Retinal pigment epithelial cell (primary cell): ENCODE measurements around the gene PIPOX.

Experiments used
- DNase-seq: peaks from one replicate; pipeline ENCODE4 v3.0.0-alpha.2; 2010; ENCODE audit warnings: low read depth
- H3K4me3 ChIP-seq: 2 replicates; pipeline ENCODE4 v1.5.1; 2011; ENCODE audit warnings: mild to moderate bottlenecking, low read length, control low read depth, moderate library complexity
- TF ChIP-seq, protein P1 (sequence below): conservative IDR thresholded peaks from 2 replicates; pipeline ENCODE4 v1.5.1; 2011; ENCODE audit warnings: low read depth, low read length, control low read depth, inconsistent platforms

The PIPOX gene

DNA sequence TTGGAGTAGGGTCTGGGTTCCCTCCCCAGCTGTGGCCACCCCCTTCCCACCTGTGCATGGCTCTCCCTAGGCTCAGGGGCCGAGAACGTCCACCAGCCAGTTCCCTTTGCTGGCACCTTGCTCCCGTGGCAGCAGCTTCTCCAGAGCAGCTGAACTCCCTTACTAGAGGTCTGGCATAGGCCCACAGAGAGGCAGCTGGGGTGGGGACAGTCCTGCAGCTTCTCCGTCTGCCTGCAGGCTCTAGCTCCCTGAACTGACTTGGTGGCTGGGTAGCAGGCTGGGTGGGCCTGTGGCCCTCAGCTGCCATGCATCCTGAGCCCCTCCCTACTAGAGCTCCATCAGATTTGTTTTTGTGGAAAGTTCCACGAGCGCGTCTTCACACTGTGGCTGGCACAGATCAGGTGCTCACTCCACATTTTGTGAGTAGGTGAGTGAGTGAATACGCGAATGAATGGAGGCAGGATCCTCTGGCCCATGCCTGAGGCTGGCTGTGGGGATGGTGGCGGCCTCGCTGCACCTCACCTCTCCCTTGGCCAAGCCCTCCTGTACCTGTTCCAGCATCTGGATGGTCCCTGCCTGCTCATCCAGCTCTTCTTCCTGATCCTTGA is 51.3 kb downstream of the PIPOX start:
- TF ChIP-seq, protein P1, sequence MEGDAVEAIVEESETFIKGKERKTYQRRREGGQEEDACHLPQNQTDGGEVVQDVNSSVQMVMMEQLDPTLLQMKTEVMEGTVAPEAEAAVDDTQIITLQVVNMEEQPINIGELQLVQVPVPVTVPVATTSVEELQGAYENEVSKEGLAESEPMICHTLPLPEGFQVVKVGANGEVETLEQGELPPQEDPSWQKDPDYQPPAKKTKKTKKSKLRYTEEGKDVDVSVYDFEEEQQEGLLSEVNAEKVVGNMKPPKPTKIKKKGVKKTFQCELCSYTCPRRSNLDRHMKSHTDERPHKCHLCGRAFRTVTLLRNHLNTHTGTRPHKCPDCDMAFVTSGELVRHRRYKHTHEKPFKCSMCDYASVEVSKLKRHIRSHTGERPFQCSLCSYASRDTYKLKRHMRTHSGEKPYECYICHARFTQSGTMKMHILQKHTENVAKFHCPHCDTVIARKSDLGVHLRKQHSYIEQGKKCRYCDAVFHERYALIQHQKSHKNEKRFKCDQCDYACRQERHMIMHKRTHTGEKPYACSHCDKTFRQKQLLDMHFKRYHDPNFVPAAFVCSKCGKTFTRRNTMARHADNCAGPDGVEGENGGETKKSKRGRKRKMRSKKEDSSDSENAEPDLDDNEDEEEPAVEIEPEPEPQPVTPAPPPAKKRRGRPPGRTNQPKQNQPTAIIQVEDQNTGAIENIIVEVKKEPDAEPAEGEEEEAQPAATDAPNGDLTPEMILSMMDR: no peak
- DNase-seq: no peak
- no peak overlapping the region for H3K4me3 ChIP-seq

DNA sequence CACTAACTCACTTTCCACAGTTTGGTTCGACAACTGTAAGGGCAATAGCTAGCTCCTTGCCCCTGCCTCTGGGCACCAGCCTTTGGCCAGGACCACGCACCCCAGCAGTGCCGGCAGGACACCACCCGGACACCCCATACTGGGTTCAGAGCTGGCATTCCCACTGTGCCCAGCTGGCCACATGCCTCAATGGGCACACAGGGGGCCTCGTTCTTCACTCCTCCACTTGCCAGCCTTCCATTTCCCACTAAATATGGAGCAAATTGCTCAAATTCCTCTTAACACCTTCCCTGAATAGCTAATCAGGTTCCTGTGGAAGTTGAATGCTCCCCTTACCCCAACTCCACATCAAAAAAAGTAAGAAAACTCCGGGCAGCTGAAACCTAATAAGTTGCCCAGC is 52.5 kb downstream of the PIPOX start:
- DNase-seq: no peak
- H3K4me3 ChIP-seq: no peak overlapping the region
- TF ChIP-seq, protein P1: no peak

DNA sequence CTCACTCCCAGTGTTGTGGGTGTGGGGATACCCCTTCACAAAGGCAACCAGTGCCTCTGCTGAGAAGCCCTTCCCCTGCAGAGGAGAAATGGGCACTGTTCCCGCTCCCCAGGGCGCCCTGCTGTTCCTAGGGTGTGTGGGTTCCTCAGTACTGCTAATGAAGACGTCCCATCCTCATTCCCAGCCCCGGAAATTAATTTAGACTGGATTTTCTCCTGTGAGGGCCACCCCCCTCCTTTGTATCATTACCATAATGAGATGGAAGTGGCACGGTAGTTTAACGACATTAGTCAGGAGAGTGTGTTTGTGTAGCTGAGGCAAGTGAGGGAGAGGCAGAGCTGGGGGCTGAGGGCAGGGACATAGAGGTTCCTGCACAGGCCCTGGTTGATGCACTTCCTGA is 53.2 kb downstream of the PIPOX start:
- no peak overlapping the region for H3K4me3 ChIP-seq
- DNase-seq: no peak
- TF ChIP-seq, protein P1: no peak

DNA sequence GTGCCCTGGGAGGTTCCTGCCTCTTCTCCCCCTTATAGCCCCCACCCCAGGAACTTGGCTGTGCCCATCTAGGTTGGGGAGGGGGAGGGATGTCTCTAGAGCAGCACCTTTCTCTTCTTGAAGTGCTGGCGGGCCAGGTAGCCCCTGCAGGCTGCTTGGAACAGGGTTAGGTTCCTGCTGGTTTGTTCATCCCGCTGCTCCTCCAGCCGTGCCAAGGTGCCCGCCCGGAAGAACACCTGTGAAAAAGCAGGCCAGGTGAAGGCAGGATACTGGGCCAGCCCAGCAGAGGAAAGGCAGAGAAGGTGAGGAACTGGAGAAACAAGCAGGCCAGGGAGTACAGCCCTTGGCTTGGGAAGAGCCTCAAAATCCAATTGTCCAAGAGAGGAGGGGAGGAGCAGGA is 56.6 kb downstream of the PIPOX start:
- no peak overlapping the region for H3K4me3 ChIP-seq
- no peak for DNase-seq
- TF ChIP-seq, protein P1: no peak

DNA sequence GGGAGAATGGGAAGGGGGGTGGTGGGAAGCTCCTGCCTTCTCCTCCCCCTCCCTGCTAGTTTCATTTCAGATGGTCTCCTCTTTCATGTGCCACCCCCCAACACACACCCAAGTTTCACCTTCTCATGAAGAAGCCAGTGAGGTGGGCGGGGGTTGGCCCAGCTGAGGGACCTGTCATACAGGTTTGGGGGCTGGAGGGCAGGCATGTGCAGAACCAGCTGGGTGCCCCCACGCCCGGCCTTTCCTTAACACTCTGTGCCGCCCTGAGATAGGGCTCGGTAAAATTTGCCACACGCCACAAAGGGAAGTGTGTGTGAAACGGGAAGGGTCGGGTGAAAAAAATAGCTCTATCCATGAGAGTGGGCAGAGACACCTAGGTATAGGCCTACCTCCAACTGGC is 57.4 kb downstream of the PIPOX start:
- no peak overlapping the region for H3K4me3 ChIP-seq
- TF ChIP-seq, protein P1: no peak
- DNase-seq: no peak

DNA sequence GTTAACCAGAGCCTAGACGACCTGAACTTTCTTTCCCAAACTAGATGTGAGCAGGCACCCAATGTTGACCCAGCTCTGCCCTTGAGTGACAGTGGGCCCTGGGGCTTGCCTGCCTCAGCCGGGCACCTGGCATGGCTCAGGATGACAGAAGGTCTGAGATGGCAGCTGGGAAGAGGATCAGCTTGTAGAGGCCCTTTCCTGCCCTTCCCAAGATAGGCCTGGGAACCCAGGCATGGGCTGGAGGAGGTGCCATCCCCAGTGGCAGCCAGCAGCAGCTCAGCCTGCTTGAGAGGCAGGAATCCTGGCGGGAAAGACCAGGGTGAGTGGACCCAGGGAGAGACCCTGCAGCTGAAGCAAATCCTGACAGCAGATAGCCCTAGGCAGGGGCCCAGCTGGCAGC is 59.1 kb downstream of the PIPOX start:
- DNase-seq: no peak
- no peak overlapping the region for H3K4me3 ChIP-seq
- TF ChIP-seq, protein P1: no peak

DNA sequence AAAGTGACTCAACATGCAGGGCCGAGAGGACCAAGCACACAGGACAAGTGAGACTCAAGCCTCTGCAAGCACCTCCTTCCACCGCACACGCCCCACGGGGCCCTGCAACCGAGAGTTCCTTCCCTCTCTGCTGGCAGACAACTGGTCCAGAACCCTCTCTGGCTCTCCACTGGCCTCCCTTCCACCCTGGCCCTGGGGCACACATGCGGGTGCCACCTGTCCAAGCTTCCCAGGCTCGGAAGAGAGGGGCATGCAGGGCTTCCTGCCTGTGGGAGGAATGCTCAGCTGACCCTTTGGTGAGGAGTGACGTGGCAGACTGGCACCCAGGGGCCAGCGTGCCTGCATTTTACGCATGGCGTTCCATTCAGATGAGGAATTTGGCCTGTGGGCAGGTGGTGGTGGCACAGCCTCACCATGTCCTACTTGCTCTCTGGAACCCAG is 59.8 kb downstream of the PIPOX start:
- TF ChIP-seq, protein P1: no peak
- no peak for DNase-seq
- H3K4me3 ChIP-seq: no peak overlapping the region
